Measurements from ENCODE around the gene ZBTB7C. TPM values are rescaled to one million over a fixed set of nuclear protein-coding genes. Genes with fewer than 3 reads are reported as not detected.

Gene ZBTB7C
- total and polyA plus RNA-seq, 8 donors = 1.7 to 8.7 (median 2.7) TPM

GRCh38 chr18:48173557-48173956 is 235.6 kb downstream of the ZBTB7C start:
- H3K27ac ChIP-seq = no peak overlapping the region
- no peaks in the 10 kb centered on the region for H3K27me3 ChIP-seq
- TF ChIP-seq CTCF (IDR thresholded peaks at IDR 0.05) = no peak
- H3K36me3 ChIP-seq = no peaks in the 10 kb centered on the region
- H3K4me3 ChIP-seq = no peak overlapping the region
- DNase-seq (no peak), ATAC-seq (no peak)
- no peaks in the 10 kb centered on the region for H3K4me1 ChIP-seq
- intact Hi-C loops (cut with DNase I) = no loop called here
- no peaks in the 10 kb centered on the region for H3K9me3 ChIP-seq

GRCh38 chr18:48172226-48173006 is 236.8 kb downstream of the ZBTB7C start:
- TF ChIP-seq CTCF (IDR thresholded peaks at IDR 0.05) = no peak
- DNase-seq (no peak), ATAC-seq (no peak)
- Histone ChIP-seq H3K36me3 (no peaks in the 10 kb centered on the region), H3K27me3 (no peaks in the 10 kb centered on the region), H3K4me1 (peaks cover 0 to 7% of the 10 kb centered on the region in 2 donors), H3K4me3 (no peak overlapping the region), H3K27ac (no peak overlapping the region), H3K9me3 (no peaks in the 10 kb centered on the region)
- intact Hi-C loops (cut with DNase I) = no loop called here

GRCh38 chr18:48171490-48172188 is 237.5 kb downstream of the ZBTB7C start:
- Histone ChIP-seq H3K36me3 (no peaks in the 10 kb centered on the region), H3K27me3 (no peaks in the 10 kb centered on the region), H3K4me3 (no peak overlapping the region), H3K4me1 (peaks cover 0 to 14% of the 10 kb centered on the region in 2 donors), H3K27ac (no peak overlapping the region), H3K9me3 (no peaks in the 10 kb centered on the region)
- DNase-seq (no peak), ATAC-seq (no peak)
- intact Hi-C loops (cut with DNase I) = no loop called here
- no peak for TF ChIP-seq CTCF (IDR thresholded peaks at IDR 0.05)

DNA sequence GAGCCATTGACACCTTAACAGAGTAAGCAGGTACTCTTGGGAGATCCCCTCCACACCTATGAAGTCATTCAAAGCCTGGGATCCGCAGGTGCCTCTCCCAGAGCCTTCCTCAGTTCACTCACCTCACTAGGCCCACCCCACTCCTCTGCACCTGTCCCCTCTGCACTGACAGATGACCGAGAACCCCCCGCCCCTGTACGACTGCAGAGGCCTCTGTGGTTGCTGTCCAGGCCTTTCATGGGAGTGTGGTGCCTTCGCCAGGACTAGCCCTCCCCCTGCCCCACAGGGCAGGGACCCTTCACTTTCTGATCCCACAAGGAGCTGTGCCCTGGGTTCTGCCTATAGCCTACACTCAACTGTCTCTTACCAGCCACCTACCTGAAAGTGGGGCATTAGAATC is 238.5 kb downstream of the ZBTB7C start:
- no peaks in the 10 kb centered on the region for H3K36me3 ChIP-seq
- intact Hi-C loops (cut with DNase I) = no loop called here
- no peaks in the 10 kb centered on the region for H3K27me3 ChIP-seq
- peaks cover 0 to 18% of the 10 kb centered on the region in 2 donors for H3K4me1 ChIP-seq
- H3K9me3 ChIP-seq = no peaks in the 10 kb centered on the region
- no peak for TF ChIP-seq CTCF (IDR thresholded peaks at IDR 0.05)
- H3K27ac ChIP-seq = no peak overlapping the region
- ATAC-seq = no peak
- DNase-seq = no peak
- no peak overlapping the region for H3K4me3 ChIP-seq

DNA sequence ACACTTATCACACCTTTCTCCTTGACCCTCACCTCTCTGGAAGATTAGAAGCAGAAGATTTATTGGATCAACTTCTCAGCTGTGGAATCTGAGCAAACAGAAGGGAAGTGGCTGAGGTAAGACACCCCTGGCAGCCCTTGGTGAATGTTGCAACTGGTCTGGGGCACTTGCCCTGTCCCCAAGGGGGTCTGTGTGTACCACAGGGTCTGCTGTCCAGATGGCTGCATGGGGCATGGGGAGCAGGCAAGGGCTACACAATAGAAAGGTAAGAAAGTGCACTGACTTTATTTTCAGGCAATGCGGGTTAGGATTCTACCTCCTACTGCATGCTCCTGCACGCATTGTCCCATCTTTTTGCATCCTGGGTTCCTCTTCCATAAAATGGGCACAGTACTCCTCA is 240.3 kb downstream of the ZBTB7C start:
- H3K4me3 ChIP-seq = no peak overlapping the region
- no peak overlapping the region for H3K27ac ChIP-seq
- intact Hi-C loops (cut with DNase I) = no loop called here
- peaks cover 0 to 26% of the 10 kb centered on the region in 2 donors for H3K4me1 ChIP-seq
- no peak for TF ChIP-seq CTCF (IDR thresholded peaks at IDR 0.05)
- H3K9me3 ChIP-seq = no peaks in the 10 kb centered on the region
- H3K27me3 ChIP-seq = no peaks in the 10 kb centered on the region
- no peaks in the 10 kb centered on the region for H3K36me3 ChIP-seq
- DNase-seq (no peak), ATAC-seq (no peak)

Data from left lung (tissue), 10 donors.